Activated T-helper 1 cell treated with anti-CD3 and anti-CD28 coated beads, Interleukin-2, amount 50 U/mL, for 16 hours (primary cell): Measurements from ENCODE around the gene NOD1.

Experiments
- DNase-seq, 2 donors: peaks; one replicate each; pipeline ENCODE4 v3.0.0-alpha.2; 2020; ENCODE audit warnings: low read depth in 1 of 2, low spot score in 1 of 2

The NOD1 gene

GRCh38 chr7:30472081-30472783, 6.4 kb downstream of the NOD1 start:
- DNase-seq: no peak

DNA sequence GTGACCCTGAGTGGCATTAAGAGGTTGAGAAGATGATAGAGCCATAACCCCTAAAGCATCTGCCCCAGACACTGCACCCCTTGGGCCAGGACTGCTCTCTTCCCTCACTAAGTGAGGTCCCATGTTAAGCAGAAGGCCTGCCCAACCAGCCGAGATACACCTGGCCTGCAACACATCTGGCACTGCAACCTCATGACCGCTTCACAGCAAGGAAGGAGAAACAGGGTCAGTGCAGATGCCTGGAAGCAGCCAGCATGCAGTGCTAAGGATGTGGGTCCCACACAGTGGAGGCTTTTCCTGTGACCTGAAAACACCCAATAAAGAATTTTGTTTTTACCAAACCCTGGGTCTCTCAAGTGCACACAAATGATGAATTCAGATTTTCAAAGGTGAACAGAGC, 7.4 kb downstream of the NOD1 start:
- DNase-seq: no peak

GRCh38 chr7:30470771-30471170, 7.8 kb downstream of the NOD1 start:
- DNase-seq: no peak

GRCh38 chr7:30470163-30470770, 8.3 kb downstream of the NOD1 start:
- no peak for DNase-seq

GRCh38 chr7:30469303-30469702, 9.3 kb downstream of the NOD1 start:
- no peak for DNase-seq

- no peak for DNase-seq
Measured at GRCh38 chr7:30468791-30469190, 9.8 kb downstream of the NOD1 start.

DNA sequence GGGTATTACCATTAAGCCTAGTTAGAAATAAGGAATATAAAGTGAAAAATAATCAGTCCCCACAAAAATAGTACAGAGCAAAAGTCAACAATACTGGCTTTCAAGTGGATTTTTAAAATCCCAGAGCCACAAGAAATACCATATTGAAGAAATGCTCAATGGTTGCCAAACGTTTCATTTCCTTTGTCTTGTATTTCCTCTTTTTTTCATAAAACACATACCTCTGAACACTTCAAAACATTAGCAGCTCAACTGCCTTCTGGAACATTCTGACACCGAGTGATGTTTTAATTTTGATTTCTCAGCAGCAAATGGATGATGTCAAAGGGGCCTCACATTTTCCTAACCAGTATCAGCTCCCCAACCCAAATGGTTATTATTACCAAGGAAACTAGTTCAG, 10.5 kb downstream of the NOD1 start:
- no peak for DNase-seq

DNA sequence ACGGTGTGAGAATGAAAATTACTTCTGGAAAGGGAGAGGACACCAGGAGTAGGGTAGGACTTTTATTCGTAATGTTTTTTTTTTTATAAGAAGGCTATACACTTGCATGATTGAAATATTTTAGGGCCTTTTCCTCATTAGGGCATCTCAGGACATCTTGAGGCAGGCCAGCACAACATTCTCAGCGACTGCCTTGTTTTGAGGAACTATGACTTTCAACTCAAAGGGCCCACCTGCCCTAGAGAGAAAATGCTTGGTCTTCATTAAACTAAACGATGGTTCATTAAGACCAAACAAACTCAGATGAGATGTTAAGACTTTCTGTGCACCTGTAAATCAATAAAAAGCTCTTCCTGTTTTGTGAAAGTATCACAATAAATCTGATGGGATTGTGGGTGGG, 11.3 kb downstream of the NOD1 start:
- no peak for DNase-seq

DNA sequence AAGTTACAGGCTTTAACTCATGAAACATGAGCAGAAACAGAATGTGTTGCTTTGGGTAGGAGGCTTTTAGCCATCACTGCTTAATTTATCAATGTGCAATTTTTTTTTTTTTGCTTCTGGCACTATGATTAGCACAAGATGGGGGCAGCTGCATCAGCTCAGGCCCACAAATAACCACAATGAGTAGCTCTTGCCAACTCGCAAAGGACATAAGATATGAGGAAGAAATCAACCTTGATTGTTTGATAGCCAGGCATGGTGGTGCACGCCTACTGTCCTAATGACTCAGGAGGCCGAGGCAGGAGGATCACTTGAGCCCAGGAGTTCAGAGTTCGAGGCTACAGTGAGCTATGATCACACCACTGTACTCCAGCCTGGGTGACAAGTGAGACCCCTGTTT, 12.3 kb downstream of the NOD1 start:
- no peak for DNase-seq

GRCh38 chr7:30465811-30466180, 12.8 kb downstream of the NOD1 start:
- DNase-seq: no peak

- DNase-seq: no peak
Measured at GRCh38 chr7:30465046-30465810, 13.4 kb downstream of the NOD1 start.

- no peak for DNase-seq
Measured at GRCh38 chr7:30464231-30464671, 14.3 kb downstream of the NOD1 start.

GRCh38 chr7:30463405-30464145, 15.0 kb downstream of the NOD1 start:
- DNase-seq: no peak

GRCh38 chr7:30462179-30462578, 16.4 kb downstream of the NOD1 start:
- no peak for DNase-seq

GRCh38 chr7:30460246-30460633, 18.3 kb downstream of the NOD1 start:
- no peak for DNase-seq

- no peak for DNase-seq
Measured at GRCh38 chr7:30459591-30460245, 18.9 kb downstream of the NOD1 start.

DNA sequence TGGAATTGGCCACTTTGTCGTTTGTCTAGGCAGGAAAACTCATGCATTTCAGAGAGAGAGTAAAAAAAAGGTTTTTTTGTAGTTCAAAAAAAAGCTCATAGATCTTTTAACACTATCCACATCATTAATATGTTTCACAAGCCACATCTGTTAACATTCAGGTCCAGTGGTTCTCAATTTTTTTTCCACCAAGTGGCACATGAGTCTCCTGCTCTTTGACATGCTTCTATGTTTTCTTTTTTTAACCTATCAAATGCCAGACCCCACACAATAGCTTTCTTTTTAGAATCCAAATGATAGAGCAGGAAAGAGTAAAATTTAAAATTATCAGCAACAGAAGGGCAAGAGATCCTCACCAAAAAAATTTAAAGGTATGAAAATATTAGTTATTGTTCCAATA, 20.3 kb downstream of the NOD1 start:
- DNase-seq: no peak

GRCh38 chr7:30453921-30454320, 24.7 kb downstream of the NOD1 start:
- no peak for DNase-seq

DNA sequence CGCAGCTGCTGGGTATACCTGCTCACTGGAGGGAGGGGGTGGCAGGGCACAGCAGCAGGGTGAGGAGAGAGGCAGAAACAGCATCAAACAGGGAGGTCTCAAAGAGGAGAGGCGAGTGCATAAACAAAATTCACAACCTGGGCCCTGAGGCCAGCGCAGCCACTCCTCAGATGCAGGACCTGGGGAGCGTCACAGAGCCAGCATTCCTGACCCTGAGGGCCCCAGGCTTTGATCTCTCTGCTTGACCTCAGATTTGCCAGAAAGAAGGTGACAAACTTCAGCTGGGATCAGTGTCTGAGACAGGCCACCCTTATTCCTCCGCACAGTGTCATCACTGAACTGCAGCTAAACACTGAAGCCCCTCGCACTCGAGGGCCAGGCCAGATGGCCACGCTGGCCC, 25.6 kb downstream of the NOD1 start:
- no peak for DNase-seq

- DNase-seq: no peak
Measured at GRCh38 chr7:30452280-30452930, 26.2 kb downstream of the NOD1 start.
